Ramos (cell line): ENCODE measurements around the gene AKT1S1.

Experiments
- in situ Hi-C: fragments of 300-500 bp; cut with MboI; formaldehyde crosslinking; loops from one replicate; pipeline ENCODE4 v1.14.3; 2022; ENCODE audit warnings: low sequenced_read_pairs; ENCODE audit not compliant: unreplicated experiment

AKT1S1 gene

DNA sequence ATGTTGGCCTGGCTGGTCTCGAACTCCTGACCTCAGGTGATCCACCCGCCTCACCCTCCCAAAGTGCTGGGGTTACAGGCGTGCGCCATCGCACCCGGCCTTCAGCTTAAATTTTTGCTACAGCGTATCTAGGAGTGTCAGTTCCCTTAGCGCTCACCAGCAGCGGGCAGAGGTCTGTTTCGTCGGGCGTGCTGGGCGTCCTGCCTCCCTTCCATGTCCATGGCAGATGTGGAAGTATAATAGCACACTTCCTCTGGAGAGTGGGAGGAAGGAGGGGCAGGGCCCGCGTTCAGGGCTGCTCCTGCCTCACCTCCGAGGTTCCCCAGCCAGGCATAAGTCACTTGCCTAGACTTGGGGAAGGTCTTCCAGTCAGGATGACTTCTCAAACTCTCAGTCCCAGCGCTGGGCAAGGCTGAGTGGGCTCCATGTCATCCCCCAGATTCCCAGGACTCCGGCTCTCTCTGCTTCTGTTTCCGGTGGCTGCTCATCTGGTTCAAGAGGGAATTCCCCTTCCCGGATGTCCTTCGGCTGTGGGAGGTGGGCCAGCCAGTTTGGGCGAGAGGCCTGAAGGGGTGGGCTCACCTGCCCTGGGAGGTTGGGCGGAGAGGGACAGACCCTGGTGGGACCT is 10.0 kb upstream of the AKT1S1 start:
- in situ Hi-C loops = no loop called here

DNA sequence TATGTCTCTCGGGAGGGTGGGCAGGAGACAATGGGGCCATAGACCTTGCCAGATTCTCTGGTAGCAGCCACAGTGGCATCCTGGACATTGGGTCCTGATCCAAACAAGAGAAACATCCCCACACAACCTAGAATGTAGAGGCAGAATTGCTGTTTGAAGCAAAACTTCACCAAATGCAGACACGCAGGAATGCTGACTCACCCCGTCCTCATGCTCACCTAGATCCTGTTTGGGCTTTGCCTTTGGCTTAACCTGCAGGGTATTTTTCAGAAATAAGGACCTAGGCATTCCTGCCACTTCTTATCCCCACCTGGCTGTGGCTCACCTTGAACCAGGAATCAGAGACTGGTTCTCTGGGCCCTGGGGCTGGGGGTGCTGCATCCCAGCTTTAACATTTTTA is 7.6 kb upstream of the AKT1S1 start:
- in situ Hi-C loops = no loop called here

DNA sequence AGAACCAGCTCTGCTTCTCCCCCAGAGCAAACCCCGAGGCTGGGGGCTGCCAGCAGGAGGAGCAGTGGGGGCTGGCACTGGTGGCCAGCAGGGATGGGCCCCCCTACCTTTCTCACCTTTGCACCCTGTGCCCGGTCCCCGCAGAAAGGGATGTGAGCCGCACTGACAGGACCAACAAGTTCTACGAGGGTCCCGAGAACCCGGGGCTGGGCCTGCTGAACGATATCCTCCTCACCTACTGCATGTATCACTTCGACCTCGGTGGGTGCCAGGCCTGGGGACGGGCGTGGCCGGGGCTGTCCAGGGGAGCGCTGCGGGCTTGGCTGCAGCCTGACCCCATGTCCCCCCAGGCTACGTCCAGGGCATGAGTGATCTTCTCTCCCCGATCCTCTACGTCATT is 7.0 kb upstream of the AKT1S1 start:
- in situ Hi-C loops = no loop called here

DNA sequence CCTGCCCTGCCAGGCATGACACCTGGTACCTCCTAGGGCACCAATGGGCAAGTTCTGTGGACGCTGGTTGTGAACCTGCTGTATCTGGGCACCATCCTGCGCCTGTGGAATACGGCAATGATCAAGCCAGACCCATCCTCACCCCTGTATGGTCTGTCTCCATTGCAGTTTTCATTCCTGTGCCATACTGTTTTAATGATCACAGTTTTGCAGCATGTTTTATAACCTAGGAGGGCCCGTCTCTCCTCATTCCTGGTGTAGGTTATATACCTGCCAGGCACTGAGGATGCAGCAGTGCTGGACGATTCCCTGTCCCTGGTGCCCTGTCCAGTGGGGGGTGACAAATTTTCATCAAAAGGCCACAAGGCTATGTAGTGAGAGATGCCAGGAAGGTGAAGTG is 5.9 kb upstream of the AKT1S1 start:
- in situ Hi-C loops = no loop called here

DNA sequence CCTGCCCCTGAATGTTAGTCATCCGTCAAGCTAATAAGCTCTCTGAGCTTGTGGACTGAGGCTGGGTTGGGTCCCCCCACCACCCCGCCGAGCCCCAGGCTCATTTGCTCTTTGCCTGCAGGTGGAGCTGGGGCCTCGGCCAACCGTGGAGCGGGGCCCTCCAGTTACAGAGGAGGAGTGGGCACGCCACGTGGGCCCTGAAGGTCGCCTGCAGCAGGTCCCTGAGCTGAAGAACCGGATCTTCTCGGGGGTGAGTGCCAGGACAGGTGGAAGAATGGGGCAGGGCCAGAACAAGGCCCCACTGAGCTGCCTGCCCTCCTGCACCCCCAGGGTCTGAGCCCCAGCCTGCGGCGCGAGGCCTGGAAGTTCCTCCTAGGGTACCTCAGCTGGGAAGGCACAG is 5.5 kb upstream of the AKT1S1 start:
- in situ Hi-C loops = no loop called here

DNA sequence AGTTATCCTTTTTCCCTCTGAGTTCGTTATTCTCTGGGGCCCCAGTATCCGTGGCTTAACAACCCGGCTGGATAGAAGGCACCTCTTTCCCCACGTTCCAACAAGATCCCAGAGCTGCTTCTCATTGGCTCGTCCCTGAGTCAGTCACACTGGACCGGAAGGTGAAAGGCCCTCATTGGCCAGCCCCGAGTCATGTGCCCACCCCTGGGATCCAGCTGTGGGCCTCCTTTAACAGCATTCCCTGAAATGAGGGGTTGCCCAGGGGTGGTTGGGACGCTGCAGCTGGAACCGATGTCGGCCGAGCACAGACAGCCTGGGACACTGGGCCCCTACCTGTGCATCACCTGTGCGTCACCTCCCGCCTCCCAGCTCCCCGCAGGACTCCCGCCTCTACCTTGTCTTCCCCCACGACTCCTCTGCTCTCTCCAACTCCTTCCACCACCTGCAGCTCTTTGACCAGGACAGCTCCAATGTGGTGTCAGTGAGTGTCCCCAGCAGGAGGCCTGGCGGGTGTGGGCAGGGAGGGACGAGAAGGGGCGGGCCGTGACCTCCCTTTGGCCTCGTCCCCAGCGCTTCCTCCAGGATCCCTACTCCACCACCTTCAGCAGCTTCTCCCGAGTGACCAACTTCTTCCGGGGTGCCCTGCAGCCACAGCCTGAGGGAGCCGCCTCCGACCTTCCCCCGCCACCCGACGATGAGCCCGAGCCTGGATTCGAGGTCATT is 4.7 kb upstream of the AKT1S1 start:
- in situ Hi-C loops = no loop called here

DNA sequence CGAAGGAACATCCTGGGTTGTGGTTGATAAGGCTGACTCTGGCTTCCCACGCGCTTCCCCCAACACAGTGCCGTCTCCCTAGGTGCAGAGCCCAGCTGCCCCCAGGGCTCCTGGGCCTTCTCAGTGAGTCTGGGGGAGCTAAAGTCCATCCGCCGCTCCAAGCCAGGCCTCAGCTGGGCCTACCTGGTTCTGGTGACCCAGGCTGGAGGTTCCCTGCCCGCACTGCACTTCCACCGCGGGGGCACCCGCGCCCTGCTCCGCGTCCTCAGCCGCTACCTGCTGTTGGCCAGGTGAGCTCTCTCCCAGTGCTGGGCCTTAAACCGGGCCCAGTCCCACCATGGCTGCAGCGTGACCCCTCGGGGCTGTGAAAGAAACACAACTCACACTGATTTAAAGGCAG is 4.0 kb upstream of the AKT1S1 start:
- in situ Hi-C loops = no loop called here

DNA sequence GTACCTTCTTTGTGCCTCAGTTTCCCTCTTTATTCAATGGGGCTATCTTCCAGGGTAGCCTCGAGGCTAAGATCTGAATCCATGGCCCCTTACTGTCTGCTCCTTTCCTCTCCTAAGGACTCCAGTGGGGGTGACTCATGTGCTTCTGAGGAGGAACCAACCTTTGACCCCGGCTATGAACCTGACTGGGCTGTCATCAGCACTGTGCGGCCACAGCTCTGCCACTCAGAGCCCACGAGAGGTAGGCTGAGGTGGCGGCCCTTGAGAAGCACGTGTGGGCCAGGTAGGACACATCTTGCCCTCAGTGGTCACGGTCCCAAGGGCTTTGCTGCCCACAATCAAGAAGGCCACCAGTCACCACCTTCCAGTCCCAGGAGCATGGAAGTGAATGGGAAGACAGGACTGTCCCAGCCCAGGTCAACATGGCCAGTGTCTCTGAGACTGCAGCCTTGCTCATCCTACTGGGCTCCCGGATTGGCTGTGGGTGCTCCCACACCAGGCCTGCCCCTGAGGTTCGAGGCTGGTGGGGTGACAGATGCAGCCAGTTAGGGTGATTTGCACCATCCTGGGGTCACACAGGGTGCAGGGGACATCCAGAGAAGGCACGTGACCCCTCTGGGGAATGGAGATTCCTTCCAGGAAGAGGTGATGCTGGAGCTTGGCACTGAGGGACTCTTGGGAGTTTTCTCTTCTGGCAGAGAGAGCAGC is 3.2 kb upstream of the AKT1S1 start:
- in situ Hi-C loops = no loop called here

DNA sequence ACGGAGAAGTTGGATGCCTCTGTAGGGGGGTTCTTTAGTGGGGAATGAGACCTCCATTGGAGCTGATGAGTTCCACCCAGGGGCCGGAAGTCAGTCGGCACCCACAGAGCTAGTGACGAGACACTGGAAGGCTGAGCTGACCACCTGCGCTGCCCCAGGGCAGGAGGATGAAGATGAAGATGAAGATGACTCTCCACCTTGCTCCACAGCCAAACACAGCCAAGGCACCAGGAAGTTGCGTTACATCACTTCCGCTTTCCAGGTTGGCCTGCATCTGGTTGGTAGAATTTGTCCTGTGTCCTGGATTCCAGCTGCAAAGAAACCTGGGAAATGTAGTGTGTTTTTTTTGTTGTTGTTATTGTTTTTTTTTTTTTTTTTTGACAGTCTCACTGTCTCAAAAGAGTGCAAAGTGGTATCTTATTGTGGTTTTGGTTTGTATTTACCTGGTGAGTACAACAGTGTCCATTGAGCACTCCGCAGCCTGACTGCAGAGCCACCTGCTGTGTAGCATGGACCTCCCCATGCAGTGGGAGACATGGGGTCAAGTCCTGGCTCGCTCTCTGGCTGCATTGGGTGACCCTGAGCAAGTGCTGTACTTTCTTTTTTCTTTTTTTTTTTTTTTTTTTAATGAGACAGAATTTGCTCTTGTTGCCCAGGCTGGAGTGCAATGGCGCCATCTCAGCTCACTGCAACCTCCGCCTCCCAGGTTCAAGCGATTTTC is 2.2 kb upstream of the AKT1S1 start:
- in situ Hi-C loops = no loop called here

DNA sequence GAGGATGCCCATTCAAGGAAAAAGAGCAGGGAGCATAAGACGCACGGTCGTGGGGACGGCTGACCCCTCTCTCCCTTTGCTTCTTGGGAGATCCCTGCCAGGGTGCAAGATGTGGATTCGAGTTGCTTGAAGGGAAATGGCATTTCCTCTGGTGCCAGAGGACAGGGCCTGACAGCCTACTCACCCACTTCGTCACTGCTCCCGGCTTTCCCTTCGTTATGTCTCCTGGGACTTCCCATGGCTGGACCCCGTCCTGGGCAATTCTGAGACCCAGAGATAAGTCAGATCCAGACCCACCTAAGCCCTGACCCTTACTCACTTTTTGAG is 1.6 kb upstream of the AKT1S1 start:
- in situ Hi-C loops = no loop called here

DNA sequence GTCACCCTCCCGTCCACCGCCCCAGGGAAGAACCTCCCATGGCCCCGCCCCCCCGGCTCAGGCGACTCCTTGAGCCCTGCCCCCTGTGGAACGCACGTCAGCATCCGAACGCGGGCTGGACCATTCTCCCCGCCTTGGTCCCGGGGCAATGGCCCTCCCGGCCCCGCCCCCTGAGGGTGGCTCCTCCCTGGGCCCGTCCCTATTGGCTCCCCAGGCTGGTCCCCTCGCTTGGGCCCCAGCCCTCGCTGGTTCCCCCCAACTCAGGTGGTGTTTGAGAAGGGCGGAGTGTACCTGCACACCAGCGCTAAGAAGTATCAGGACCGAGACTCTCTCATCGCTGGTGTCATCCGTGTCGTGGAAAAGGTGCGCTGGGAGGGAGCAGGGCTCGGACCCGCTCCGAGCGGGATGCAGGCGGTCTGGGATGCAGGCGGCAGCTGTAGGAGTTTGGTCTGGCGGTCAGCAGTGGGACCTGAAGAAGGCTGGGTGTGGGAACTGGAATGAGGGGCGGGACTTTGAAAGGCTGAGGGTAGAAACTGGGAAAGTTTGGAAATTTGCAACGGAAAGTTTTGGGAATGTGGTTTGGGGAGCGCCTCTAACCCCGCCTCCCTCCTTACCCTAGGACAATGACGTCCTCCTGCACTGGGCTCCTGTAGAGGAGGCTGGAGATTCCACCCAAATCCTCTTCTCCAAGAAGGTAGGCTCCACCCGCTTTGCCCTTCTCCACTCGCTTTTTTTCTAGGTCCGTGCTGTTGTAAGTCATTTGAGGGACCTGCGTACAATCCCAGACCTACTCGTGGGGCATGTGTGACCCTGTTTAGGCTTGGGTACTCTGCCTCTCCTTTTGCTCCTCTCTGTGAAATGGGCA is 956 bp upstream of the AKT1S1 start:
- in situ Hi-C loops = no loop called here

DNA sequence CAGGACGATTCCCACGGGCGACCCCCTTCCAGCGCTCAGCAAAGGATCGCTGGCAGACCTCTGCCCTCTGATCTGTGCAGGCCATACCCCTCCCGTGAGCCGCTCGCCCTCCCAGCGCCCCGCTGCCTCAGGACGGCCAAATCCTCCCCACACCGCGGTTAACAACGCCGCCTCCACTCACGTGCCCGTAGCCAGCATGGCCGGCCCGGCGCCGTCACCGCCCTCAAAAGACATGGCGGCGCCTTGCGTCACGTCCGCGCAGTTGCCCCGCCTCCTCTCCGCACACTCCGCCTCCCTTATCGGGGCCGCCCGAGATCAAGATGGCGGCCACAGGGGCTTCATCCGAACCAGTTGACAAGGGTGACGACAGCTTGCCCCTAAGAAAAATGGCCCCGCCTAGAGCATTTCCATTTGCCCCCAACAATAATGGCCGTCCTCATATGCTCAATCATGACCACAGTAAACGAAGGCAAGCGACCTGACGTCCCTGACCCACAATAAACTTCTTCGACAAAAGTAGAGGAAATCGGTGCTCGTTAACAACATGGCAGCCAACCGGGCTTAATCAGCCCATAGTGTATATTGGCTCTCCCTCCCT is 634 bp downstream of the AKT1S1 start:
- in situ Hi-C loops = no loop called here

DNA sequence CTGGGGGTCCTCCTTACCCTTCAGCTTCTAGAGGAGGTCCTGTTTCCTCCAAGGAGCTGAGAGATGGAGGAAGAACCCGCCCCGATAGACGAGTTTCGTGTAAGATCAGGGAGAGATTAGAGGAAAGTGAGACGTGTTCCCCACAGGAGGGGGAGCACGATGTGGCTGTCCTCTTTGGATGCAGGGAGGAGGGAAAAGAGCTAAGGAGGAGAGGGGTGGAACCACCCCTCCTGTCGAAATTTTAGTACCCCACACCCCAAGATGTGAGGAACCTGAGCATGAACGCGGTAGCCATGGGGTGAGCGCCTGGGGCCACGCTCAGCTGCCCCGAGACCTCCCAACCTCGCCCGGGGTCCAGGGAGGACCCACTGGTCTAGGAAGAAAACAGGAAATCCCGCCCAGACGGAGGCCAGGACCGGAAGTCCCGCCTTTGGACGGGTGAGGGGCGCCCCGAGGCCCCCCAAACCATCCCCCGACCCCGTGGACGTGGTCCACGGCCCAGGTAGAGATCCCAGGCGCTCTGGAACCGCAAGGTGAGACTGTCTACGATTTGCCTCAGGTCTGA is 1.2 kb downstream of the AKT1S1 start:
- in situ Hi-C loops = no loop called here

DNA sequence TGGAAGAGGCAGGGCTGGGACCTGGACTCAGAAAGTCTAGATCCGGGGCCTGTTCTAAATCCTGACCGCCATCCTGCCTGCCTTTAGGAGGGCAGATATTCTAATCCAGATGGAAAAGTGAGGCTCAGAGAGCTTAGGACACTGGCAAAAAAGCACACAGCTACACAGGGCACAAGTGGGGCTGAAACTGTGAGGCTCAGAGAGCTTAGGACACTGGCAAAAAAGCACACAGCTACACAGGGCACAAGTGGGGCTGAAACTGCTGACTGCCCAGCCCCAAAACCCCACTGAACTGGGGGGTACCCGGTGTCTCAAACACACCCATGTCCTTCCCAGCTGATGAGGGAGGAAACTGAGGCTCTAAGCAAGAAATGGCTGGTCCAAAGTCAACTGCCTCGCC is 2.0 kb downstream of the AKT1S1 start:
- in situ Hi-C loops = no loop called here

DNA sequence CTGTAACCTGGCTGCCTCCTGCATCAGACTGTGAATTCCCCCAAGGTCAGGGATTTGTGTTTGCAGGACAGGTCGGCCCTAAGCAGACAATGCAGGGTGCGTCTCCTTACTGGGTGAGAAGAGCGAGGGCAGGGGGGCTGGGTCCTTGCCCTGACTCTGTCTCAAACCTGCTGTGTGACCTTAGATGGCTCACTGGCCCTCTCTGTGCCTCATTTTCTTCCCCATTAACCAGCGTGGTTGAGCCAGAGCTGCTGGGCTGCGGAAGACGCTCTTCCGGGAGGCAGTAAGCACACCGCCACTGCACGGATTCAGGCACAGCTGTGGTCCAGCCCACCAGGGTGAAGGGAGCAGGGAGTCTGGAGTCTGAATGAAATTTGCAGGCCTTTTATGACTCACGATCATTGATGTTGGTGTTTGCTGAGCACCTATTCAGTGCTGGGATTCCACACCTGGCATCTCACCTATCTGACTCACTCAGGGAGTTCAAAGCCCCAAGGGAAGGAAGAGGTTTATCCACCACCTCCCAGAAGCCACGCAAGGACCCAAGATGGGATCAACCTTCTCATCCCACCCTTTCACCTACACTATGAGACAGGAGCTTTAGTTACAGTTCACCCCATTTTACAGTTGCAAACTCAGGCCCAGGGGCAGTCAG is 2.5 kb downstream of the AKT1S1 start:
- in situ Hi-C loops = no loop called here

DNA sequence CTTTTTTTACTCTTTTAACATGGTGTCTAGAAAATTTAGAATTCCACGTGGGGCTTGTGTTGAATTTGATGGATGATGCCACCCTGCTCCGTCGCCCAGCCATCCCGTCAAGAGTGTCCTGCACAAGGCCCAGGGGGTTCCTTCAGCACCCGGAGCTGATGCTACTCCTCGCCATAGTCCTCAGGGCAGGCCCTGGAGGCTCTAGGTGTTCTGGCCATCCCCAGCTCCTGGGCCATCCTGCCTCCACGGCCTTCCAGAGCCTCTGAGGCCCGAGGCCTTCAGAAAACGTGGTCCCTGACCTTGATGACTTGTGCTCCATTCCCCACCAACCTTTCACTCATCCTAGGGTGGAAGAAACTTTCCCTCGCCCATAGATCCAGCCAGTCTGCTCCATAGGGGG is 3.3 kb downstream of the AKT1S1 start:
- in situ Hi-C loops = no loop called here

DNA sequence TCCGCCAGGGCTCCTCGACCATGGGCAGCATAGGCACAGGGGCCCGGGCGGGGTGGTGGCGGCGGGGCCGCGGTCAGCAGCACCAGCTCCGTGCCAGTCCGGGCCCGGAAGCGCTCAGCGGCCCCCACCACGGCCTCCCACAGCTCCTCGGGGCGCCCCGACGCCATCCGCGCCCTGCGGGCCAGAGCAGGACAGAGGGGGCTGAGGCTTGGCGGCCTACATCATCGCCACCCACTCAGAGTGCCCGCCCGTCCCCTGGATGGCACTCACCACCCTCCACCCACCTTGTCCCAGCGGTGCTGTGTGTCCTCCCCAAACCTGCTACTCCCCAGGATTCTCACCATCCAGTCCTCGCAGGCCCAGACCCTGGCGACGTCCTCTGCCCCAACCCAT is 4.0 kb downstream of the AKT1S1 start:
- in situ Hi-C loops = no loop called here

DNA sequence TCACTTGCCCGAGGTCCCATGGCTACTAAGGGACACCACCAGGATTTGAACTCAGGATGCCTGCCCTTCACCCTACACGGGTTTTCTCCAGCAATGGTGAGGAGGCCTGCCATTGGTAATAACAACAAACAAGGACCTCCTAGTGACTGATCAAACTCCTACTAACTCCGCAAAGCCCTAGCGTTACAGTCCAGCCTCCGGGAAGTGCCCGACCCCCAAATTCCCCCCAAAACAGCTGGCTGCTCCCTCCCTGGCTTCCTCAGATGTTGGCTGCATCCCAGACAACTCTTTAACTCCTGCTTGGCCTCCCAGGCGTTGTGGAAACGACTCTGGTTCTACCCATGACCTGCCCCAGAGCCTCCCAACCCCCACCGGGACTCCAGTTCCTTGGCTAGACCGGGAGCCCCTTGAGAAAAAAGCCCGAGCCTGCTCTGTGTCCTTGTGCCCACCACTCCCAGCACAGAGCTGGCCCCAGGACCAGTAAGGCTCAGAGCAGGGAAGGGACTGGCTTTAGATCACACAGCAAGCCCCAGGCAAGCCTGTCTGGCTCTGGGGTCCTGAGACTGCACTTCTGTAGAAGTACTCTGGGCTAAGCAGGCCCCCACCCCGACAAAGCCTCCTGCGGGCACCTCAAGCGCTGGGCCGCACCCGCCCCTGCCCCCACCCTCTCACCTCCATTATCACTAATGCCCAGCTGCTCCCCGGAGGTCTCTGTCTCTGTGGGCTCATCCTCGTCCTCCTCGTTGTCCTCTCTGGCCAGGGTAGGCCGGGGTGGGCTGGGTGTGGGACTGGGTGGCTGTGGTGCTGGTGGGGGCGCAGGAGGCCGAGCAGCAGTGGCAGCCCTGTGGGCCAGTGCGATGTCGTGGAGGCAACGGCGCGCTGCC is 4.7 kb downstream of the AKT1S1 start:
- in situ Hi-C loops = no loop called here
